A673 (cell line): ENCODE data around the gene NPTN. TPM values are rescaled to one million over a fixed set of nuclear protein-coding genes. Genes with fewer than 3 reads are reported as not detected.

ENCODE experiments used
- BruUV-seq: library from RNA; stranded (reverse); fragments of 400-500 nt; replicated peaks from 2 replicates; lab custom pipeline; 2021; lab: Mats Ljungman, UMichigan
- CTCF ChIA-PET: fragments of 300-600 bp; sonication (Branson Sonifier 250); formaldehyde crosslinking; loops from one replicate; lab custom pipeline; 2022; ENCODE audit warnings: antibody characterized with exemption; lab: Charles Lee
- POLR2A ChIA-PET: fragments of 300-600 bp; sonication (Branson Sonifier 250); formaldehyde crosslinking; loops from one replicate; lab custom pipeline; 2022; ENCODE audit warnings: antibody characterized with exemption; ENCODE audit not compliant: low non-redundant PET; lab: Charles Lee
- DNase-seq: peaks from one replicate; pipeline ENCODE4 v3.0.0-alpha.2; 2015; ENCODE audit warnings: low spot score
- H3K27ac ChIP-seq: fragments of 200-600 bp; sonication (generic); 2 replicates; pipeline ENCODE4 v1.5.1; 2016; ENCODE audit warnings: mixed run types, low read depth, mild to moderate bottlenecking, mixed read lengths, antibody characterized with exemption, low read length; ENCODE audit not compliant: poor library complexity, severe bottlenecking
- H3K27me3 ChIP-seq: fragments of 200-600 bp; sonication (generic); replicated peaks from 2 replicates; pipeline ENCODE4 v1.6.1; 2017; ENCODE audit warnings: mixed run types, low read depth, mild to moderate bottlenecking, mixed read lengths, antibody characterized with exemption, low read length; ENCODE audit not compliant: insufficient read depth, poor library complexity
- H3K36me3 ChIP-seq: fragments of 200-600 bp; sonication (generic); 2 replicates; pipeline ENCODE4 v1.6.1; 2016; ENCODE audit warnings: mixed run types, mild to moderate bottlenecking, mixed read lengths, antibody characterized with exemption, low read length; ENCODE audit not compliant: insufficient read depth, poor library complexity, severe bottlenecking
- H3K4me1 ChIP-seq: fragments of 200-600 bp; sonication (generic); 2 replicates; pipeline ENCODE4 v1.6.1; 2017; ENCODE audit warnings: mixed run types, mild to moderate bottlenecking, mixed read lengths, antibody characterized with exemption, low read length; ENCODE audit not compliant: insufficient read depth, poor library complexity, severe bottlenecking
- H3K4me3 ChIP-seq: fragments of 200-600 bp; sonication (generic); 2 replicates; pipeline ENCODE4 v1.5.1; 2016; ENCODE audit warnings: low read depth, mixed run types, mild to moderate bottlenecking, mixed read lengths, low read length; ENCODE audit not compliant: poor library complexity, severe bottlenecking
- H3K9me3 ChIP-seq: fragments of 200-600 bp; sonication (generic); 2 replicates; pipeline ENCODE4 v1.6.1; 2016; ENCODE audit warnings: mixed run types, low read depth, mild to moderate bottlenecking, mixed read lengths, antibody characterized with exemption, low read length; ENCODE audit not compliant: poor library complexity, severe bottlenecking
- CTCF ChIP-seq: fragments of 300-800, 200-600 bp; sonication (generic); conservative IDR thresholded peaks from 2 replicates; pipeline ENCODE4 v1.5.1; 2017; ENCODE audit warnings: low read depth, mild to moderate bottlenecking, antibody characterized with exemption, low read length, moderate library complexity, mixed read lengths
- EZH2 ChIP-seq: fragments of 200-600 bp; sonication (generic); IDR thresholded peaks from 2 replicates; pipeline ENCODE4 v1.6.1; 2017; ENCODE audit warnings: borderline replicate concordance, low read depth, mild to moderate bottlenecking, mixed read lengths, antibody characterized with exemption, low read length; ENCODE audit not compliant: poor library complexity, severe bottlenecking
- intact Hi-C: fragments of 100-400 bp; cut with micrococcal nuclease; formaldehyde crosslinking; loops from one replicate; pipeline ENCODE4 v1.10.0; 2022; ENCODE audit not compliant: unreplicated experiment
- total RNA-seq: library from RNA; stranded (reverse); gene quantifications from 2 replicates; pipeline ENCODE4 v1.2.3, GENCODE V29; 2021

The NPTN gene
- total RNA-seq, 1 experiment from 2014 or later, result 101 TPM

- ChIA-PET POLR2A (no interaction called here), CTCF (no interaction called here)
- Histone ChIP-seq H3K27me3 (no peaks in the 10 kb centered on the region), H3K4me3 (no peak overlapping the region), H3K4me1 (peaks cover 20% of the 10 kb centered on the region), H3K9me3 (no peaks in the 10 kb centered on the region), H3K27ac (no peak overlapping the region), H3K36me3 (peaks cover 21% of the 10 kb centered on the region)
- no peak for TF ChIP-seq CTCF
- no peak for TF ChIP-seq EZH2
- no TSS peak for BruUV-seq
- intact Hi-C loops, result no loop called here
- DNase-seq, result no peak
These were observed 57.4 kb downstream of the NPTN start for GRCh38 chr15:73575636-73576247.

- Histone ChIP-seq H3K27ac (peak overlapping the region; percentile 48), H3K9me3 (no peaks in the 10 kb centered on the region), H3K27me3 (no peaks in the 10 kb centered on the region), H3K4me3 (no peak overlapping the region), H3K36me3 (peaks cover 39% of the 10 kb centered on the region), H3K4me1 (peaks cover 20% of the 10 kb centered on the region)
- peak; percentile 67 for DNase-seq
- TF ChIP-seq EZH2 (no peak), CTCF (no peak)
- no TSS peak for BruUV-seq
- ChIA-PET POLR2A (no interaction called here), CTCF (interaction anchor here (0.5 kb wide), 1 partner anchor 845 kb away, joined by 3 read pairs; no protein-coding TSS in a partner anchor)
- intact Hi-C loops, result no loop called here
These were observed 59.6 kb downstream of the NPTN start for GRCh38 chr15:73573572-73573971.

DNA sequence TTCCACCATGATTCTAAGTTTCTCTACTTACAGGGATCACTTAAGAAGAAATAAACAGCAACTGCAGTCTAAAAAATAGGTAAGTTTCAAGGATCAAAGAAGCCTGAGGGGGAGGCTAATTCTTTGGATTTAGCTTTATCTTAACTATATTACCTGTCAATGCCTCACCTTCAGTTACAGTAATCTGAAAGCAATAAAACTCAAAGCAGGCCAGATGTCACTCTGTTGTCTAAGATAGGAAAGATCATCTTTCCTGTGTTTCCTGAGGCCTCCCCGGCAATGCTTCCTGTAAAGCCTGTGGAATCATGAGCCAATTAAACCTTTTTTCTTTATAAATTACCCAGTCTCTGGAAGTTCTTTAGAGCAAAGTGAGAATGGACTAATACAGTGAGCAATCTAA, 60.2 kb downstream of the NPTN start:
- peak; percentile 28 for DNase-seq
- Histone ChIP-seq H3K36me3 (peaks cover 41% of the 10 kb centered on the region), H3K27ac (peak overlapping the region; percentile 48), H3K4me1 (peaks cover 20% of the 10 kb centered on the region), H3K4me3 (no peak overlapping the region), H3K27me3 (no peaks in the 10 kb centered on the region), H3K9me3 (no peaks in the 10 kb centered on the region)
- BruUV-seq, result no TSS peak
- TF ChIP-seq EZH2 (no peak), CTCF (no peak)
- POLR2A ChIA-PET, result no interaction called here
- intact Hi-C loops, result no loop called here
- CTCF ChIA-PET, result no interaction called here
